H1 (cell line): ENCODE data around the gene HTR1B. TPM values are rescaled to one million over a fixed set of nuclear protein-coding genes. Genes with fewer than 3 reads are reported as not detected.

Source experiments
- CBX8 ChIP-seq: fragments of 300-800, 300-1000 bp; sonication (generic); IDR thresholded peaks from 2 replicates; pipeline ENCODE4 v1.7.1; 2016; ENCODE audit warnings: low read depth, low read length, borderline replicate concordance
- CEBPB ChIP-seq: IDR thresholded peaks from 2 replicates; pipeline ENCODE4 v1.6.1; 2012; ENCODE audit warnings: low read depth, low read length
- CTBP2 ChIP-seq: IDR thresholded peaks from 2 replicates; pipeline ENCODE4 v1.7.0; 2011; ENCODE audit warnings: borderline replicate concordance, mild to moderate bottlenecking, moderate library complexity, mixed read lengths, low read length; ENCODE audit not compliant: insufficient read depth, insufficient read length
- E2F6 ChIP-seq: IDR thresholded peaks from 2 replicates; pipeline ENCODE4 v1.6.1; 2012; ENCODE audit warnings: inconsistent platforms
- EP300 ChIP-seq, 2 experiments: IDR thresholded peaks; 1 replicate in 1 of 2; 2 replicates in 1 of 2; pipeline ENCODE4 v1.6.1; 2011 to 2012; ENCODE audit warnings: low read depth in 2 of 2, low read length in 2 of 2, mild to moderate bottlenecking in 2 of 2, borderline replicate concordance in 1 of 2, inconsistent platforms in 1 of 2, moderate library complexity in 1 of 2
- HDAC2 ChIP-seq, 2 experiments: fragments of 300-600 bp in 1 of 2; sonication (generic) in 1 of 2; IDR thresholded peaks; 2 replicates each; pipeline ENCODE4 v1.6.1; 2011 to 2012; ENCODE audit warnings: low read depth in 2 of 2, low read length in 2 of 2, mild to moderate bottlenecking in 2 of 2, moderate library complexity in 2 of 2, borderline replicate concordance in 1 of 2, inconsistent platforms in 1 of 2
- HDAC6 ChIP-seq: IDR thresholded peaks from one replicate; pipeline ENCODE4 v1.7.1; 2012; ENCODE audit warnings: low read depth, mild to moderate bottlenecking, inconsistent platforms, low read length, moderate library complexity
- JUN ChIP-seq: IDR thresholded peaks from 2 replicates; pipeline ENCODE4 v1.6.1; 2011; ENCODE audit warnings: low read depth, mild to moderate bottlenecking, improper control_type of control experiment, low read length
- KDM4A ChIP-seq: IDR thresholded peaks from one replicate; pipeline ENCODE4 v1.7.1; 2012; ENCODE audit warnings: low read depth, mild to moderate bottlenecking, moderate library complexity, low read length, inconsistent platforms; ENCODE audit not compliant: severe bottlenecking
- MAFK ChIP-seq: IDR thresholded peaks from 2 replicates; pipeline ENCODE4 v1.6.1; 2012; ENCODE audit warnings: low read depth, mild to moderate bottlenecking, improper control_type of control experiment, low read length
- POLR2AphosphoS5 ChIP-seq: IDR thresholded peaks from 2 replicates; pipeline ENCODE4 v1.6.1; 2011; ENCODE audit warnings: low read depth, low read length
- SIRT6 ChIP-seq: IDR thresholded peaks from one replicate; pipeline ENCODE4 v1.7.1; 2012; ENCODE audit warnings: low read length, inconsistent platforms
- SIX5 ChIP-seq: IDR thresholded peaks from 2 replicates; pipeline ENCODE4 v1.6.1; 2011; ENCODE audit warnings: mild to moderate bottlenecking, low read depth, low read length
- TAF1 ChIP-seq: IDR thresholded peaks from 2 replicates; pipeline ENCODE4 v1.6.1; 2011; ENCODE audit warnings: mild to moderate bottlenecking, low read depth, low read length
- TAF7 ChIP-seq: optimal IDR thresholded peaks from 2 replicates; pipeline ENCODE3; 2011; ENCODE audit warnings: low read depth, mild to moderate bottlenecking, inconsistent platforms, low read length, moderate library complexity, borderline replicate concordance
- TBP ChIP-seq: IDR thresholded peaks from 2 replicates; pipeline ENCODE4 v1.6.1; 2011; ENCODE audit warnings: low read depth, low read length, improper control_type of control experiment
- TCF12 ChIP-seq: IDR thresholded peaks from 2 replicates; pipeline ENCODE4 v1.6.1; 2011; ENCODE audit warnings: low read depth, mild to moderate bottlenecking, low read length
- TEAD4 ChIP-seq: IDR thresholded peaks from 2 replicates; pipeline ENCODE4 v1.6.1; 2012; ENCODE audit warnings: low read depth, low read length, inconsistent platforms, mixed read lengths
- polyA plus RNA-seq, 7 experiments: library from polyadenylated mRNA; depleted of rRNA in 3 of 7; stranded (reverse) in 5 of 7; unstranded in 2 of 7; fragments of >200 nt in 5 of 7; fragments of 200-250 nt in 2 of 7; gene quantifications; 1 replicate in 5 of 7; 2 replicates in 1 of 7; 4 replicates in 1 of 7; pipeline versions ENCODE4 v1.2.1 to v1.2.3, GENCODE V29; 2011 to 2013; ENCODE audit warnings: missing spikeins in 2 of 7, mixed read lengths in 2 of 7
- total RNA-seq: library from RNA; stranded (reverse); fragmentation: NEBNext Ultra II Directional; extraction: Animal tissue kit (Norgen Biotek cat#: 25700); gene quantifications from 2 replicates; pipeline ENCODE4 v1.2.1, GENCODE V29; 2021

HTR1B gene
- total and polyA plus RNA-seq, 2 of the 8 experiments (the other 6 are each of a cell fraction or from before 2014, with no cell fraction given), result 1.1 to 1.4 TPM

DNA sequence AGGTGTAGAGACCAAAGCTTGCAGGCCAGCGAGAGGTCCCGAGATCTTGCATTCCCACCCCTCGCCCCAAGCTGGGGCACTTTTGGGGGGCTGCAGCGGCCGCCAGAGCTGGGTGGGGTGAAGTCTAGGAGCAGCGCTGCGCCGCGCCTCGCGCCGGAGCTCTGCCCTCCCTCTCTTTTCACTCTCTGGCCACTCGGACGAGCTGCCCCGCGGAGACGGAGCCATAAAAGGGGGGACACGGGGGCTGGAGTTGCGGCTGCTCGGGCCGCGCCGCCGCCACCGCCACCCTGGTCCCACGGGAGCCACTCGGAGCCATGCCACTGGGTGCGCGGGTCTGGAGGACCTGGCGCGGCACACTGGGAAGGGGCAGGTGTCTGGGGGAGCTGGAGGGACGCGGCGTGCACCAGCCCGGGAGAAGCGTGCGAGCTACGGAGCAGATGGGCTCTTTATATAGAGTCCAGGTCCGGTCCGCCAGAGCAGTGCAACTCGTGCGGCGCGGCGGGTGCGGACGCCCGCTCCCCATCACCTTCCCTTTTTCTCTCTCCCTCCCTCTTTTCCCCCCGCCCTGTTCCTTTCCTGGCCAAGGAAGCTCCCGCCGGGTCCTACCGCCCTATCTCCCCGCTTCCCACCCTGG, 687 bp upstream of the HTR1B start (continued):
- TF ChIP-seq E2F6 (peak; percentile 61), TCF12 (no peak; the same call in 1 of the 2 replicates), TEAD4 (0 out of 2 replicates have a peak, but pooled peaks have one; percentile 43), CBX8 (no peak), SIRT6 (no peak), SIX5 (no peak), HDAC6 (no peak), HDAC2 (IDR thresholded peaks at IDR 0.05; ENCODE audit: borderline replicate concordance in 1 of 2, low read depth in 2 of 2, low read length in 2 of 2) (no peak; a peak in 1 of 4 replicates), CEBPB (no peak), TAF7 (no peak), TAF1 (0 out of 2 replicates have a peak, but pooled peaks have one; percentile 19), POLR2AphosphoS5 (no peak), TBP (no peak), MAFK (no peak), KDM4A (peak; percentile 92), JUN (no peak), CTBP2 (peak; percentile 97), EP300 (IDR thresholded peaks at IDR 0.05; ENCODE audit: borderline replicate concordance in 1 of 2, low read depth in 2 of 2, low read length in 2 of 2) (peak in 1 of 2 experiments; percentile 20; a peak in 1 of 3 replicates)
